Activated T-helper 17 cell treated with anti-CD3 and anti-CD28 coated beads, Interleukin-2, amount 50 U/mL, for 72 hours (primary cell): ENCODE results near the gene SEPTIN5. TPM values are rescaled to one million over a fixed set of nuclear protein-coding genes. Genes with fewer than 3 reads are reported as not detected.

Source experiments
- ATAC-seq: fragments of 150-1000 bp; cut with Tn5 transposase; replicated peaks from 2 replicates; pipeline ENCODE4 v1.10.0; 2021; ENCODE audit warnings: mild to moderate bottlenecking, moderate library complexity
- H3K27ac Mint-ChIP-seq: one replicate; pipeline ENCODE4 v1.8.0; 2022; ENCODE audit warnings: mixed read lengths
- H3K27me3 Mint-ChIP-seq: one replicate; pipeline ENCODE4 v1.8.0; 2022; ENCODE audit warnings: mixed read lengths
- H3K36me3 Mint-ChIP-seq: one replicate; pipeline ENCODE4 v1.8.0; 2022; ENCODE audit warnings: low read depth, mild to moderate bottlenecking, mixed read lengths
- H3K4me1 Mint-ChIP-seq: one replicate; pipeline ENCODE4 v1.8.0; 2022; ENCODE audit warnings: mixed read lengths
- H3K4me3 Mint-ChIP-seq: one replicate; pipeline ENCODE4 v1.8.0; 2022; ENCODE audit warnings: mild to moderate bottlenecking, mixed read lengths
- H3K9me3 Mint-ChIP-seq: one replicate; pipeline ENCODE4 v1.8.0; 2022; ENCODE audit warnings: mixed read lengths
- total RNA-seq, 2 donors: library from RNA; stranded (reverse); gene quantifications; one replicate each; pipeline ENCODE4 v1.2.3, GENCODE V29; 2022

The SEPTIN5 gene
- total RNA-seq, 2 donors from 2014 or later, result 0.41 to 0.42 TPM

GRCh38 chr22:19738664-19739447, 24.6 kb downstream of the SEPTIN5 start:
- Mint-ChIP-seq H3K9me3 (no peaks in the 10 kb centered on the region), H3K4me1 (no peaks in the 10 kb centered on the region), H3K27me3 (no peaks in the 10 kb centered on the region)

GRCh38 chr22:19739448-19739895, 25.2 kb downstream of the SEPTIN5 start:
- no peaks in the 10 kb centered on the region for H3K9me3 Mint-ChIP-seq
- H3K4me1 Mint-ChIP-seq, result no peaks in the 10 kb centered on the region
- no peak overlapping the region for H3K27ac Mint-ChIP-seq
- H3K4me3 Mint-ChIP-seq, result no peak overlapping the region
- no peaks in the 10 kb centered on the region for H3K27me3 Mint-ChIP-seq
- ATAC-seq, result no peak
- no peaks in the 10 kb centered on the region for H3K36me3 Mint-ChIP-seq

More at GRCh38 chr22:19738664-19739447, 24.6 kb downstream of the SEPTIN5 start:
- Mint-ChIP-seq H3K27ac (no peak overlapping the region), H3K4me3 (no peak overlapping the region), H3K36me3 (no peaks in the 10 kb centered on the region)
- no peak for ATAC-seq

DNA sequence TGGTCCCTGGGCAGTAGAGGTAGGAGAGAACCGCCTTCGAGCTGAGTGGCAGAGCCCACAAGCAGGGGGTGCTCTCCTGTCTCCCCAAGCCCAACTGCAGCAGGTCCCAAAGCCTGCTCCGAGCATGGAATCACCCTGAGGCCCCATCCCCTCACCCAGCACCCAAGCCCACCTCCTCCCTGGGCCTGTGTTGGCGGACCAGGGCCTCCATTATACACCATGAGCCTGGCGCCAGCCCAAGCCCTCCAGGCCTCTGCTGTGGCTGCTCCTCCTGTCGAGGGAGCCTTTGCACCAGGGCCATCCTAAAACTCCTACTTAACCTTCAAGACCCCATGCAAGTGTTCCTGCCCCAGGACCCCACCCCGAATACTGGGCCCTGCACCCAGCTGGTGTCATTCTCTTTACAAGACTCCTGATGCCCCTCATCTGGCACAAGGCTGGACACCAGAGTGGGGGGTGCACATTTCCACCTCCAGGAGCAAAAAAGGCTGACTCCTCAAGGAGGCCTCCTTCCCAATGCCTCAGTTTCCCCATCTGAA, 25.7 kb downstream of the SEPTIN5 start:
- Mint-ChIP-seq H3K4me3 (no peak overlapping the region), H3K4me1 (no peaks in the 10 kb centered on the region), H3K27me3 (no peaks in the 10 kb centered on the region), H3K9me3 (no peaks in the 10 kb centered on the region), H3K27ac (no peak overlapping the region), H3K36me3 (no peaks in the 10 kb centered on the region)
- no peak for ATAC-seq

DNA sequence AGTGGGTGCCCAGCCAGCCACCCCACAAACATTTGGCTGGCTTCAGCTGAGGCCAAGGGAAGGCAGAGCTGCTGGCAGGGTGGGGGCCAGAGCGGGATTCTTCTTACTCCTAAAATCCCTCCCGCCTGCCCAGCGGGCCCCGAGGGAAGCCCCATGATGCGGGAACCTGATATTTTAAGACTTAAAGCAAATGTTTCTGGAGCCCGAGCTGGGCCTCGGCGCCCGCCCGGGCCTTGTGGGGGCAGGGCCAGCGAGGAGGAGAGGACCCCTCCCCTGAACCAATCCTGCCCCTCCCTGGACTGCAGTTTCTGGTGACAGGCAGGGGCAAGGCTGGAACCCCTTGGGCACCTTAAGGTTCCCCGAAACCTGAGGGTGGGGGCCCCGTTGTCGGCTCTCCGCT, 26.3 kb downstream of the SEPTIN5 start:
- Mint-ChIP-seq H3K27me3 (no peaks in the 10 kb centered on the region), H3K4me3 (no peak overlapping the region), H3K4me1 (no peaks in the 10 kb centered on the region), H3K27ac (no peak overlapping the region), H3K9me3 (no peaks in the 10 kb centered on the region), H3K36me3 (no peaks in the 10 kb centered on the region)
- no peak for ATAC-seq

- Mint-ChIP-seq H3K27ac (no peak overlapping the region), H3K4me1 (no peaks in the 10 kb centered on the region), H3K36me3 (no peaks in the 10 kb centered on the region), H3K9me3 (no peaks in the 10 kb centered on the region), H3K27me3 (no peaks in the 10 kb centered on the region), H3K4me3 (no peak overlapping the region)
- no peak for ATAC-seq
Observed at GRCh38 chr22:19741053-19741452, 26.8 kb downstream of the SEPTIN5 start.

DNA sequence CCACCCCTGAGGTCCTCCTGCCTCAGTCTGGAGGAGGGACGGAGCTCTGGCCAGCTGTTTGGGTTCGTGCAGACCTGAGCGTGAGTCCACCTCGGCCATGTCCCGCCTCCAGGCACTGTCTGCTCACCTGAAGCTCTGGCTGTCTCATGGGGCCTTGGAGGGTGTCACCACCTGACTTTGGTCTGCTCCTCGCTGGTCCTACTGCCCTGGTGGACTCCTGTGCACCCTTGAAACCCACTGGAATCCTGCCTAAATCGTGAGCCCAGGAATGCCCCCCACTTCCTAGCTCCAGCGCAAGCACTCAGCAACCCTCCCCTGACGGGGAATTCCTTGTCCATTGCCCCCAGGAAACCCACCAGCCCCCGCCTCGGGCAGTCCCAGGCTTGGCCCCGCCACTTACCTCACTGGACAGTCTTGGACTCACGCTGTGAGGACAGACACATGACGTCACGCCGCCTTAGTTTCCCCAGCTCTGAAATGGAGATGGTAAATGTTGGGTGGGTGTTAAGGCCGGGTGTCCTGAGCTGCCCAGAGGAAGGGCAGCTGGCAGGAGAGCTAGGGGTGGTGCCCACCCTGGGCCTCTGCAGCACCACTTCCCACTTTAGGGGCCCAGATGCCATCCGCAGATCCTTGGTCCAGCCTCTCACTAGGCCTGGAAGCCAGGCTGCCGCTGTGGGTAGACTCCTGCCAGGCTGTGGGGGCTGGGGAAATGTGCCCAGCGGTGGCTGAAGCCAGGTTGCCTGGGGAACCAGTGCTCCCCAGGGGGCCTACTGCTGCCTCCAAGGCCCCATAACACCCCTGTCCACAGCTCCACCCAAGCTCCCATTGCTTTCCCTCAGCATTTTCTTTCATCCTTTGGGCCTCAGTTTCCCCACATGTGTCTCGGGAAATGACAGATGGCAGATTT, 28.1 kb downstream of the SEPTIN5 start:
- Mint-ChIP-seq H3K9me3 (no peaks in the 10 kb centered on the region), H3K27me3 (no peaks in the 10 kb centered on the region), H3K27ac (no peak overlapping the region), H3K4me3 (no peak overlapping the region), H3K4me1 (no peaks in the 10 kb centered on the region), H3K36me3 (no peaks in the 10 kb centered on the region)
- ATAC-seq, result no peak

- H3K27ac Mint-ChIP-seq, result no peak overlapping the region
- H3K36me3 Mint-ChIP-seq, result no peaks in the 10 kb centered on the region
- H3K9me3 Mint-ChIP-seq, result no peaks in the 10 kb centered on the region
- H3K27me3 Mint-ChIP-seq, result no peaks in the 10 kb centered on the region
- H3K4me3 Mint-ChIP-seq, result no peak overlapping the region
- ATAC-seq, result no peak
- no peaks in the 10 kb centered on the region for H3K4me1 Mint-ChIP-seq
Observed at GRCh38 chr22:19743081-19743480, 28.8 kb downstream of the SEPTIN5 start.

- no peak for ATAC-seq
- no peaks in the 10 kb centered on the region for H3K27me3 Mint-ChIP-seq
- no peak overlapping the region for H3K27ac Mint-ChIP-seq
- no peaks in the 10 kb centered on the region for H3K9me3 Mint-ChIP-seq
- H3K36me3 Mint-ChIP-seq, result no peaks in the 10 kb centered on the region
- no peaks in the 10 kb centered on the region for H3K4me1 Mint-ChIP-seq
- H3K4me3 Mint-ChIP-seq, result no peak overlapping the region
Observed at GRCh38 chr22:19743651-19744050, 29.3 kb downstream of the SEPTIN5 start.

DNA sequence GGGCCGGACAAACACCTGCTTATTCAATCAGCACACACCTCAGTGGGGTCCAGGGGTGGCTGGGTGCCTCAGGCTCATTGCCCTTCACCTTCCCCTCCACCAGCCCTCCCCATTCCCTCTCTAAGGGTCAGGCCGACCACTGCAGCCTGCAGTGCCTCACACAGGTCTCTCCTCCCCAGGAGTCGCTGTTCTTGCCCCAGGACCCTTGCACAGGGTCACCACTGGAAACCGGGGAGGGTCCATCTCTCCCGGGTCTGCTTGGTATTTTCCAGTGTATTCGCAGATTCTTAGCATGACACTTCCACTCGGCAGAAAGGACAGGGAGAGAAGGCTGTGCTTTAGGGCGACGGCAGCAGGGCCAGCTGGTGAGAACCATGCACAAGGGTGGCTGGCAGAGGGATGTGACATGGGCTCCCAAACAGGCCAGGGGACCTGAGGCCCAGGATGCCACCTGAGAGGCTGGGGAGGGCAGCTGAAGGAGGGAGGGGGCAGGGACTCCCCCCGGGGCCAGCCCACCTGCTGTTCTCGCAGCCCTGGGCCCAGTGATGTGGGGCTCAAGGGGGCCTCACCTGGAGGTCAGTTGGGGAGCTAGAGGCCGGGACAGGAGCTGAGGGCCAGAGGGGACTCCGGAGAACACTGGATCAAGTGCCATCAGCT, 30.2 kb downstream of the SEPTIN5 start:
- no peak overlapping the region for H3K4me3 Mint-ChIP-seq
- H3K9me3 Mint-ChIP-seq, result no peaks in the 10 kb centered on the region
- H3K36me3 Mint-ChIP-seq, result no peaks in the 10 kb centered on the region
- H3K27me3 Mint-ChIP-seq, result no peaks in the 10 kb centered on the region
- H3K27ac Mint-ChIP-seq, result no peak overlapping the region
- no peaks in the 10 kb centered on the region for H3K4me1 Mint-ChIP-seq
- no peak for ATAC-seq

GRCh38 chr22:19745155-19746101, 31.1 kb downstream of the SEPTIN5 start:
- H3K27me3 Mint-ChIP-seq, result no peaks in the 10 kb centered on the region
- ATAC-seq, result no peak
- H3K9me3 Mint-ChIP-seq, result no peaks in the 10 kb centered on the region

DNA sequence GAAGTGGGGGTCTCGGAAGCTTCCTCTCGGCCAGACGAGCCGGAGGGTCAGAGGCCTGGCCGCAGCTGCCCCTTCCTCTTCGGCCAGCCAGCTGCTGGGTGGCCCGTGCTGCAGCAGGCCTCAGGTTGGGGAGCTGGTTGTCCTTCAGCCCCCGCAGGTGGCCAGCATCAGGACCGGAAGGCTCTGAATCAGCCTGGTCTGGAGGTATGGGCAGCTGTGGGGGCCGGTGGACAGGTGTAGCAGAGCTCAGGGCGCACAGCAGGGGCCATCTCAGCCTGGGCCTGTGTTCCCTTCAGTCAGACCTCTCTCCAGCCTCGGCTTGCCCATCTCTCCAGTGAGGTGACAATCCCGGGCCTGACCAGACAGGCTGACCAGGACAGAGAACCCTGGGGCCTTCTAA, 32.4 kb downstream of the SEPTIN5 start:
- H3K9me3 Mint-ChIP-seq, result no peaks in the 10 kb centered on the region
- no peak overlapping the region for H3K27ac Mint-ChIP-seq
- H3K27me3 Mint-ChIP-seq, result no peaks in the 10 kb centered on the region
- ATAC-seq, result no peak
- H3K4me3 Mint-ChIP-seq, result no peak overlapping the region
- H3K36me3 Mint-ChIP-seq, result no peaks in the 10 kb centered on the region
- no peaks in the 10 kb centered on the region for H3K4me1 Mint-ChIP-seq

More at GRCh38 chr22:19745155-19746101, 31.1 kb downstream of the SEPTIN5 start:
- Mint-ChIP-seq H3K36me3 (no peaks in the 10 kb centered on the region), H3K4me3 (no peak overlapping the region), H3K27ac (no peak overlapping the region), H3K4me1 (no peaks in the 10 kb centered on the region)

DNA sequence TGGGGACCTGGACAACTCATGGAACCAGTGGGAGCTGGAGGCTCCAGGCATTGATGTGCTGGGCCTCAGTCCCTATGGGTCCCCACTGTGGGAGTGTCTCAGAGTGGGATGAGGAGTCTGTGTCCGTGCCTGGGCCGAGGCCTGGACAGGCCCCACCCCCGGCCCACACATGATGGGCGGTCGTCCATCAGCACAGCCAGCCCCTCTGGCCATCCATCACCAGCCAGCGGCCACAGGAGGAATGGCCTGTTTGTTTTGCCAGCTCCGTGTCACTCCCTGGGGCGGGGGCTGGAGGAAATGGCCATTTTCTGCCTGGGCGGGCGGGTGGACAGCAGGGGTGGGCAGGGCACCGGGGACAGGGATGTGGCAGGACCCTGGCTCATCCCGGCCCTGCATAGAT, 33.2 kb downstream of the SEPTIN5 start:
- ATAC-seq, result no peak
- no peaks in the 10 kb centered on the region for H3K27me3 Mint-ChIP-seq
- no peaks in the 10 kb centered on the region for H3K4me1 Mint-ChIP-seq
- H3K27ac Mint-ChIP-seq, result no peak overlapping the region
- H3K36me3 Mint-ChIP-seq, result no peaks in the 10 kb centered on the region
- H3K4me3 Mint-ChIP-seq, result no peak overlapping the region
- no peaks in the 10 kb centered on the region for H3K9me3 Mint-ChIP-seq

- Mint-ChIP-seq H3K27me3 (peaks cover 4% of the 10 kb centered on the region), H3K27ac (no peak overlapping the region), H3K4me3 (no peak overlapping the region), H3K9me3 (no peaks in the 10 kb centered on the region), H3K4me1 (no peaks in the 10 kb centered on the region), H3K36me3 (no peaks in the 10 kb centered on the region)
- no peak for ATAC-seq
Observed at GRCh38 chr22:19748139-19748538, 33.8 kb downstream of the SEPTIN5 start.
